Measurements from ENCODE around the gene WASF3. TPM values are rescaled to one million over a fixed set of nuclear protein-coding genes. Genes with fewer than 3 reads are reported as not detected.

The WASF3 gene
- total RNA-seq, 2 experiments from 2014 or later, result not detected

DNA sequence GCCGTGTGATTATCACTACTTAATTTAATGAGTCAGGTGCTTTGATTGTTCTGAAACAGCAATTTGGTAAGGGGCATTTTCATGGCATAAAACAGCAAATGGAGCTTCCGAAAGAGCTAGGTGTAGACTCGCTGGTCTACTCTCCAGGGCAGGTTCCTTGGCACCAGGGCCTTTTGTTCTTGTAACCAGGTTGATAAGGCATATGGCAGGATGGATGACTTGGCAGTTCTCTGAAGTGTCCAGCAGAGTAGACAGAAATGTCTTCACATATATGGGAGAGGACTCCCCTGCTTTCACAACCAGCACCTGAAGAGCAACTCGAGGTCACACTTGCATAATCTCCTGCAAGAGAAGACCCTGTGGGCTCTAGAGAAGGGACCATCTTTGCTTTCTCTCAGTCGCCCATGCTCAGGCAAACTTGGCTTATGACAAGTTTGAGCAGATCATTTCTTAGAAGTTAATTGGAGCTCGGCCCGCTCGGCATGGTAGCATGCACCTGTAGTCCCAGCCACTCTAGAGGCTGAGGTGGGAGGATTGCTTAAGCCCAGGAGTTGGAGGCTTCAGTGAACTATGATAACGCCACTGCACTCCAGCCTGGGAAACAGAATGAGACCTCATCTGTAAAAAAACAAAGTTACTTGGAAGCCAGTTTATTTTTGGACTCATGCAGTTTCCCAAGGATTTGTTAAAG lies 23.3 kb upstream of the WASF3 start:
- no peak for DNase-seq
- H3K27me3 Mint-ChIP-seq, result peaks cover 2% of the 10 kb centered on the region
- H3K4me3 Mint-ChIP-seq, result no peak overlapping the region
- no peaks in the 10 kb centered on the region for H3K9me3 Mint-ChIP-seq
- no peaks in the 10 kb centered on the region for H3K36me3 Mint-ChIP-seq (ENCODE audit: low read depth)
- H3K4me1 Mint-ChIP-seq, result no peaks in the 10 kb centered on the region
- ChIA-PET POLR2A (no interaction called here), CTCF (no interaction called here)
- no peak overlapping the region for H3K27ac Mint-ChIP-seq

DNA sequence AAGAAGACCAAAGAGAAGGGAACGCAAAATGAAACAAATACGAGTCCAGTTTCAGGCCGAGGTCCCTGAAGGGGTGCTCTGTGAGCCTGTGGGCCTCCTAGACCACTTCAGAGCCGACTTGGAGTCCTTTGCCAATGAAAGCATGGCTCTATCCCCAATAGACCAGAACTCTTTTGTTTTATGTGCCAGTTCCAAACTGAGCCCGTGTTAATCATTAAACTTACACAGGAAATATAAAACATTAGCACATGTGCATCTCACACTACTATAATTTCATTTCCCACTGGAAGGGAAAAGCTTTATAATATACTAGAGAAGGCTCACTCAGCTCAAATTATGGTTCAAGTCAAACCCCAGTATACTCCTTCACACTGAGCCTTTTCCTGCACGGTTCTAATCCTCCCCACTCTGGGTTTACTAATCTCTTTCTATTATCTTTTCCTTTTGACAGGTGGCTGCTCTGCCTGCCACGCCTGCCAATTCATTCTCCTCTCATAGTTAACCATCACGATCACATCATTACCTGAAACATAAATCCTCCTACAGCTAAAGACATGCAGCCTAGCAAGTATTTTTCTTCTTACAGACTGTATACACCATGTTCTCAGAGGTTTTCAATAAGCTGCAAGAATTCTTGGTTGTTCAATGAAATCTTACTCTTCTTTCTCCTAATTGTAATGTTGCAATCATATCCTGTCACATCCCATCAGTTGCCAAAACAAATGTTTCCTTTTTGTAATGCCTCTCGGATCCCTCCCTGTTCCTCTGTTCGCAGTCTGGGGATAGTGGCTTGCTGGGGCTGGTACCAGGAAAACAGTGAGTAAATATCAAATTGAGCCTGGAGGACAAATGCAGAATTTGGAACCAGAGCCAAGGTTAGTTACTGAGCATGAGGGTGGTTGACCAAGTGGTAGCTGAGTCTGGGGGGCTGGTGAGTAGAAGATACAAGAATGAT lies 18.8 kb upstream of the WASF3 start:
- H3K27ac Mint-ChIP-seq, result no peak overlapping the region
- no peak for DNase-seq
- ChIA-PET CTCF (no interaction called here), POLR2A (no interaction called here)
- no peaks in the 10 kb centered on the region for H3K4me1 Mint-ChIP-seq
- H3K9me3 Mint-ChIP-seq, result no peaks in the 10 kb centered on the region
- H3K4me3 Mint-ChIP-seq, result no peak overlapping the region
- peaks cover 3% of the 10 kb centered on the region for H3K27me3 Mint-ChIP-seq
- no peaks in the 10 kb centered on the region for H3K36me3 Mint-ChIP-seq (ENCODE audit: low read depth)

DNA sequence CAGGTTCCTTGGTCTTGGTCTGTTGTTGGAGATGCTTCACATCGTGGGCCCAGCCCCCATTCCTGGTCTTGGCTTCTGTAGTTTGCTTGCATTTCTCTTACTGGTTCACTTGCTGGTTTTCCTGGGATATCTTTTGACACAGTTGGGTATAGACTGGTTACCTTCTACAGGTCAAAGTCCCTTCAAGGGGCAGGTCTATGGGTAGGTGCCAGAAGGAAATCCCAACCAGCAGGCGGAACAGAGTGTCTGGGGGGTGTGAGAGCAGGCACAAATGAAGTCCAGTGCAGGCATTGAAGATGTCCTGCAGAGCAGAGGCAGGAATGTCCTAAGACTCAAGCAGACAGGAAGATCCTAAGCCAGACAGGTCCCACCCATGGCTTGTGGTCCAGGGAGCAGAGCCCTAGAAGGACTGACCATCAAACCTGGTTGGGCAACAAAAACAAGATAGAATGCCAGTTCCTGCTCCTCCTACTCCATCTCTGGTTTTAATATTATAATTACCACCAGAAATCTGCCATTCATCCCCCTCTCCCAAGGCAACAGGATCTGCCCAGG lies 17.7 kb upstream of the WASF3 start:
- Mint-ChIP-seq H3K4me1 (no peaks in the 10 kb centered on the region), H3K27me3 (peaks cover 3% of the 10 kb centered on the region), H3K36me3 (ENCODE audit: low read depth) (no peaks in the 10 kb centered on the region), H3K27ac (no peak overlapping the region), H3K9me3 (no peaks in the 10 kb centered on the region), H3K4me3 (no peak overlapping the region)
- POLR2A ChIA-PET, result no interaction called here
- CTCF ChIA-PET, result no interaction called here
- no peak for DNase-seq

DNA sequence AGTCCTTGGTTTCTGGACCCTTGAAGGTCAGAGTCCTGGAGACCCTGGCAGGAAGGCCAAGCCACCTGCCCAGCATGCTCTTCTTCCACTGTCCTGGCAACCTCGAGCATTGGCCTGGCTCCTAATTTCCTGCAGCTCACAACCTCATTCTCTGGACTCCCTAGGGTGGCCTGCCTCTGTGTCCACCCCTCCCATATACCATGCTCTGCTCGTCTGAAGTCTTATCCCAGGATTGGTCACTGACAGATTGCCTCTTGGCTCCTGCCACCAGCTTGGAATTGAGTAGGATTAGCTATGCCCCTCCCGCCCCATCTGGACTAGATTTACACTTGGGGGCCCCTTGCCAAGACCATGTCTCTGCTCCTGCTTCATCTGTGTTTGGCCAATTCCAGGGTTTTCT lies 17.1 kb upstream of the WASF3 start:
- H3K9me3 Mint-ChIP-seq, result no peaks in the 10 kb centered on the region
- H3K4me1 Mint-ChIP-seq, result no peaks in the 10 kb centered on the region
- H3K27me3 Mint-ChIP-seq, result peaks cover 3% of the 10 kb centered on the region
- ChIA-PET POLR2A (no interaction called here), CTCF (no interaction called here)
- no peak overlapping the region for H3K4me3 Mint-ChIP-seq
- DNase-seq, result no peak
- no peak overlapping the region for H3K27ac Mint-ChIP-seq
- no peaks in the 10 kb centered on the region for H3K36me3 Mint-ChIP-seq (ENCODE audit: low read depth)

DNA sequence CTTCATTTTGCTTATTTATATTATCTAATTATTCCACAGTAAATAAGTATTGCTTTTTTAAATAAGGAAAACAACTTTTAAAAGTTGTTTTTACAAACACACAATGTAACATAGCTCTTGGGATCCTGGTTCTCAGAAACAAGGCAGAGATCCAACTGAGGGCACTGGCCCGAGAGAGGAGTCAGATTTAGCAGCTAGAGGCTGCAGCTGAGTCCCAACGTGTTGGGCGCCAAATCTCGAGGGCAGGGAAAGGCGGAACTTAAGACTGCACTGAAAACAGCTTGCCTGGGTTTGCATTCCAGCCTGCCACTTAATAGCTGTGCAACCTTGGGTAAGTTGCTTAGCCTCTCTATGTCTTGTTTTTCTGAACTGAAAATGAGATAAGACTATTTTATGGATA lies 16.4 kb upstream of the WASF3 start:
- H3K27me3 Mint-ChIP-seq, result peaks cover 3% of the 10 kb centered on the region
- POLR2A ChIA-PET, result no interaction called here
- H3K4me3 Mint-ChIP-seq, result no peak overlapping the region
- no peak overlapping the region for H3K27ac Mint-ChIP-seq
- CTCF ChIA-PET, result no interaction called here
- H3K4me1 Mint-ChIP-seq, result no peaks in the 10 kb centered on the region
- DNase-seq, result no peak
- no peaks in the 10 kb centered on the region for H3K36me3 Mint-ChIP-seq (ENCODE audit: low read depth)
- H3K9me3 Mint-ChIP-seq, result no peaks in the 10 kb centered on the region

DNA sequence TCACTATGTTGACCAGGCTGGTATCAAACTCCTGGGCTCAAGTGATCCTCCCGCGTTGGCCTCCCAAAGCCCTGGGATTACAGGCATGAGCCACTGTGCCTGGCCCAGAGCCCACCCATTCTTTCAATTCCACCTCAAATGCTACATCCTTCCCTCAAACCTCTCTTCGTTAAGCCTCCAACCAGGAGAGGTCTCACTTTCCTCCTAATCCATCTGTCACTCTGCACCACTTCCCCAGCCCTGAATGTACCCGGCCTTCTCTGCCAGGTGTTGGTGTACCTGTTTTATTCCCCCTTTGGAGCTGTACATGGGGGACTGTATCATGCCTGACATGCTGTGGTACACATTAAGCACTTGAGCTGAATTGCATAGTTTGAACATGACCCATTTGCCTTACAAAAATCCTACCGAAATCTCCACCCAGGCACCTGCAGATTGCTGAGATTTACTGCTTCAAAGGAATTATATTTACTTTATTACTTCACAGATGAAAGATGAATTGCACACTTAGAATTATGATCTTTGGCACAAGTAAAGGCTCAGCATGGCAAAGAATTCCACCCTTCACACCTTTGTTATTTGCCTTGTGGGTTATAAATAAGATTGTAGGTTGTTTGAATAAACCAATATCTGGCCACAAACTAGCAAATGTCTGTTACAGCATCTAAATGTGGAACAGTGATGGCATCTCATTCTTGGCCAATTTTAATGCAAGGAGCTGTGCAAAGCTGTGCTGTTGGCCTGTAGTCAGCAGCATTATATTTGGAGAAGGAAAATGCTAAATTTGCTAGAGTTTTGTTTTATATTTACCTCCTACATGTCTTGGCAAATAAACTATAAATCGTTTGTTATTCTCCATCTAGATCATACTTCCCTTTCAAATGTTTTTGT lies 15.6 kb upstream of the WASF3 start:
- CTCF ChIA-PET, result no interaction called here
- no peak for DNase-seq
- Mint-ChIP-seq H3K4me1 (no peaks in the 10 kb centered on the region), H3K27ac (no peak overlapping the region), H3K9me3 (no peaks in the 10 kb centered on the region), H3K27me3 (peaks cover 3% of the 10 kb centered on the region), H3K4me3 (no peak overlapping the region), H3K36me3 (ENCODE audit: low read depth) (no peaks in the 10 kb centered on the region)
- POLR2A ChIA-PET, result no interaction called here

DNA sequence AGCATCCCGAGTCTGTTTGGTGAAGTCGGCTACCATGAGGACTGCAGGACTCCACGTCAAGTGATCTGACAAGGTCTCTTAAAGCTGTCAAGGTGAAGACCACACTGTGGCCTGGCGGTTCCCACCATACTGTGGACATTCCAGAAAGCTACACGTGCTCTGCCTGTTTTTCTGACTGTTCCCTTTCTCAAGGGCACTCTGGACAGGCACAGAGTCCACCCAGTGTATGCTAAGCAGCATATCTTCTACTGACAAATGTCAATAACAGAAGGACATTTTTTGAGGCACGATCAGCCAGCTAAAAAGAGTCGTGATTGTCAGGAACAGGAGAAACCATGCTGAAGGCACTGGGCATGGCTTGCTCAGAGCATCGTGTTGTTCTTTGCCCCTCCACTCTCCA lies 12.8 kb upstream of the WASF3 start:
- H3K27ac Mint-ChIP-seq, result no peak overlapping the region
- DNase-seq, result no peak
- no peaks in the 10 kb centered on the region for H3K4me1 Mint-ChIP-seq
- peaks cover 2% of the 10 kb centered on the region for H3K27me3 Mint-ChIP-seq
- H3K36me3 Mint-ChIP-seq (ENCODE audit: low read depth), result no peaks in the 10 kb centered on the region
- no peaks in the 10 kb centered on the region for H3K9me3 Mint-ChIP-seq
- POLR2A ChIA-PET, result no interaction called here
- no peak overlapping the region for H3K4me3 Mint-ChIP-seq
- CTCF ChIA-PET, result no interaction called here

DNA sequence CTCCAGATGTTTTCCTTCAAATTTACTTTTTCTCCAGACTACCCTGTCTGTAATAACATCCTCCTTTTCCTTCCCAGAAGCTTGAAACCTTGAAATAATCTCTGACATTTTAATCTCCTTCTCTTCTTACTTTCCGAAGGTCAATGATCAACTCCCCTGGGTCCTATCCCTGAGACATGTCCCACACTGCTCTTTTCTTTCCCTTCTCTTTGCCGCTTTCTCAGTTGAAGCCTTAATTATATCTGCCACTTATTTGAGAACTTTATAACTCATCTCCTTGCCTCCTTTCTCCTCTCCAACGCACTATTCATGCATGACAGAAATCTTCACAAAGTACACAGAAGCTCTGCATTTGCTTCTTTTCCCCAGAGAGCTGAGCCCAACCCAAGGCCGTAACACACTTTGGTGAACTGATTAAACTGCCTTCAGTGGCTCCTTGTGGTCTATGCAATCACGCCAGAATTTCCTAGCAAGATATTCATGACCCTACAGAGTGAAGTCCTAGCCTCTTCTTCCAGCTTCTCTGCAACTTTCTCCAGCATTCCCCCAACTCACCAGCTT lies 9.2 kb upstream of the WASF3 start:
- no peak for DNase-seq
- H3K27ac Mint-ChIP-seq, result no peak overlapping the region
- no peaks in the 10 kb centered on the region for H3K36me3 Mint-ChIP-seq (ENCODE audit: low read depth)
- H3K9me3 Mint-ChIP-seq, result no peaks in the 10 kb centered on the region
- H3K27me3 Mint-ChIP-seq, result peaks cover 2% of the 10 kb centered on the region
- H3K4me3 Mint-ChIP-seq, result no peak overlapping the region
- H3K4me1 Mint-ChIP-seq, result no peaks in the 10 kb centered on the region
- ChIA-PET CTCF (no interaction called here), POLR2A (no interaction called here)

DNA sequence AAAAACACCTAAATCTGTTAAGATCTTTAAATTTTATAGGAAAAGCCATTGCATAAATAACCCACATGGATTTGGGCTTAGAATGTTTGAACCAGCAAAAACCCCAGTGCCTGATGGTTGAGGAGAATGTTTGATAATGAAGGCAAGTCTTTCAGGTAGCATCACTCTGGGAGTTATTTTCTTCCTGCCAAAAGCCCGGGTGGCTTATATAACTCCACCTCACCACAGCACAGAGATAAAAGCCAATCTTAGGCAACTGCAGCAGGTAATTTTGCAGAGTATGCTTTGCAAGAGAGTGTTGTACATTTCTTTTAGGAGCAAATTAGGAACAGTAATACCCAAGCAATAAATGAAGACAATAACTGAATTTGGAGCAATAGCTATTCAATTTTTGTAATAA lies 7.8 kb upstream of the WASF3 start:
- POLR2A ChIA-PET, result no interaction called here
- DNase-seq, result no peak
- H3K36me3 Mint-ChIP-seq (ENCODE audit: low read depth), result no peaks in the 10 kb centered on the region
- peaks cover 2% of the 10 kb centered on the region for H3K27me3 Mint-ChIP-seq
- H3K9me3 Mint-ChIP-seq, result no peaks in the 10 kb centered on the region
- H3K4me3 Mint-ChIP-seq, result no peak overlapping the region
- CTCF ChIA-PET, result no interaction called here
- H3K27ac Mint-ChIP-seq, result no peak overlapping the region
- no peaks in the 10 kb centered on the region for H3K4me1 Mint-ChIP-seq

DNA sequence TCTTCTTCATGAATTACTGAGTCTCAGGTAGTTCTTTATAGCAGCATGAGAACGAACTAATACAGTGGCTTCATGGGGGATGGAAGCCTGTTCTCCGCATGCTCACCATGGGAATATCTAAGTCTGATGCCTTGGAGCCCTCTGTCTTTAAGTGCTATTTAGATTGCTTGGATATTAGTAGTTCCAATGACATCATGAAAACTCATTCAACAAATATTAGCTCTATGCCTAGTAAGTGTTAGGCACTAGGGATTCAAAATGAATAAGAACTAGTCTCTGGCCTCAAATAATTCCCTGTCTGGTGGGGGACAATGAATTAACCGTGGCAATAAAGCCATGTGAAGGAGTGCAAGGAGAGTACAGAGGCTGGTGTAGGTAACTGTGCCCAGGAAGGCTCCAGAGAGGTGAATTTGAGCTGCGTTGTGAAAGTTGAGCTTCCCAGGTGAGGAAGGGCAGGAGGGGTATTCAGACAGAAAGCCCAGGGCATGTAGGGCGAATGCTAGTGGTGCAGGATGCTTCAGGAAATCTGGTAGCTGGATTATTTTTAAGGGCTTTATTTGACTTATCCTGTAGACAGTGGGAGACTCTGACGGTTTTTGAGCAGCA lies 6.1 kb upstream of the WASF3 start:
- H3K9me3 Mint-ChIP-seq, result no peaks in the 10 kb centered on the region
- no peak overlapping the region for H3K27ac Mint-ChIP-seq
- H3K36me3 Mint-ChIP-seq (ENCODE audit: low read depth), result no peaks in the 10 kb centered on the region
- DNase-seq, result no peak
- no peak overlapping the region for H3K4me3 Mint-ChIP-seq
- ChIA-PET POLR2A (no interaction called here), CTCF (no interaction called here)
- peaks cover 11% of the 10 kb centered on the region for H3K27me3 Mint-ChIP-seq
- H3K4me1 Mint-ChIP-seq, result no peaks in the 10 kb centered on the region

DNA sequence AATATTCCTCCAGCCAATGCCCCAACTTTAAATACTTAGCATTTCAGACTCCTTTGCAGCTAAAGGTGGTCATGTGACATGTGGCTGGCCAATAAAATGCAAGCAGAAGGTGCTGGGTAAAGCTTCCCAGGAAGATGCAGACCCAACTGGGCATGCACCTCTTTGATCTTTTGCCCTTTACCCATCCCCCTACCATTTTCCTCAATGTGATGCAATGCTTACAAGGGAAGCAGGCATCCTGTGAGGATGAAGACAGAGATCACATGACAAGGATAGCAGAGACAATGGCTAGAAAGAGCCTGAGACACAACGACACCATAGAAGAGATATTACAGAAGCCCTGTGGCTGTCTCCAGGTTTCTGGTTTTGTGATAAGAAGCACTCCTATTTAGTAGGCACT lies 2.1 kb upstream of the WASF3 start:
- ChIA-PET POLR2A (no interaction called here), CTCF (no interaction called here)
- Mint-ChIP-seq H3K9me3 (no peaks in the 10 kb centered on the region), H3K27ac (no peak overlapping the region), H3K4me1 (peaks cover 6% of the 10 kb centered on the region), H3K4me3 (no peak overlapping the region), H3K27me3 (peaks cover 31% of the 10 kb centered on the region), H3K36me3 (ENCODE audit: low read depth) (no peaks in the 10 kb centered on the region)
- no peak for DNase-seq

DNA sequence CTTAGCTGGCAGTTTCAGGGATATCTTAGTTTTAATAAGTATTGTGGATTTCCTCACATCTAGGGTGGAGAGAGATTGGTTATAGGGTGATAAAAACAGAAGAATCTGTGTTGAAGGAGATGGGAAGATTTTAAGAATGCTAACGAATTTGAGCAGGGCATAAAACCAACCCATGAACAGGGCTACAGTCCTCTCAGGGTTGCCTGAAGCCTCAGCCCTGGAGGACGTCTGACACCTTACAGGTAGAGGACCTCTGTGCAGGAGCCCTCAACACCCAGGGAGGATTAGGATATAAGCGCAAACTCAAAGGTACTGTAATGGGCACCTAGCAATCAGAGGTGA lies 461 bp upstream of the WASF3 start:
- no peak for DNase-seq
- Mint-ChIP-seq H3K27me3 (peaks cover 28% of the 10 kb centered on the region), H3K4me3 (no peak overlapping the region), H3K4me1 (peaks cover 6% of the 10 kb centered on the region), H3K27ac (no peak overlapping the region), H3K9me3 (no peaks in the 10 kb centered on the region), H3K36me3 (ENCODE audit: low read depth) (no peaks in the 10 kb centered on the region)
- POLR2A ChIA-PET, result no interaction called here
- CTCF ChIA-PET, result no interaction called here
